Measurements from ENCODE around the gene CARS2.

The CARS2 gene

DNA sequence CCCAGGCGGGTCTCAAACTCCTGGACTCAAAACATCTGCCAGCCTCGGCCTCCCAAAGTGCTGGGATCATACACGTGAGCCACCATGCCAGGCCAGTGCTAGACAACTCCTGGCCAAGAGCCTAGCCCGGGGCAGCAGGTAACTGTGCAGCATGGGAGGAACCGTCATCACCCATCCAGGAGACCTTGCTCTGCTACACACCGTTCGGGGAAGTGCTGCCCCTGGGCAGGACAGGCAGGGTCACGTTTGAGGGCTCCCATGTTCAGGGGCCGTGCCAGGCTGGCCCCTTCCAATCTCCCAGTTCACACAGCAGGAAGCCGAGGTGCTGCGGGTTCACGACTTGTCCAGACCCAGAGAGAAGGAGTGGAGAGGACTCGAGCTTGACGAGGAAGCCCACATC is 55.5 kb downstream of the CARS2 start:
- Mint-ChIP-seq H3K9me3 (no peaks in the 10 kb centered on the region), H3K36me3 (ENCODE audit: insufficient read depth) (peaks cover 14% of the 10 kb centered on the region), H3K4me1 (ENCODE audit: low read depth in 2 of 2) (peaks cover 4 to 5% of the 10 kb centered on the region in 2 donors), H3K27ac (peak overlapping the region in 1 of 2 donors; percentile 32), H3K4me3 (no peak overlapping the region), H3K27me3 (no peaks in the 10 kb centered on the region)
- DNase-seq (no peak), ATAC-seq (replicated peaks) (no peak)

DNA sequence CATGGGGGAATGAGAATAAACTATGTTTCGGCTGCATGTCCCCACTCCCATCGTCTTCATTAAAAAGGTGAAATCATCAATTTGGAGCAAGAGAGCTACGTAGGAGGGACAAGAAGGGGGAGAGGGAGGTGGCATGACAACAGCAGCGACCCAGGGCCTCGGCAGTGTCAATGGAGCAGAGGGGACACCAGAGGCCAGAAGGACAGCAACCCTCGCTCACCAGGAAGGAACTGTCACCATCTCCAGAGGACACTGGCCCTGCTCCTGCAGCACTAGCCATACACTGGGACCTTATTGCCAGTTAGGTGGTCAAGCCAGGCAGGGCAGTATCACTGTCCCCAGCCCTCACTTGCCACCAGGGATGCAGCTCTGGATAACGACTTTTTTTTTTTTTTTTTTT is 56.4 kb downstream of the CARS2 start:
- no peak overlapping the region for H3K4me3 Mint-ChIP-seq

DNA sequence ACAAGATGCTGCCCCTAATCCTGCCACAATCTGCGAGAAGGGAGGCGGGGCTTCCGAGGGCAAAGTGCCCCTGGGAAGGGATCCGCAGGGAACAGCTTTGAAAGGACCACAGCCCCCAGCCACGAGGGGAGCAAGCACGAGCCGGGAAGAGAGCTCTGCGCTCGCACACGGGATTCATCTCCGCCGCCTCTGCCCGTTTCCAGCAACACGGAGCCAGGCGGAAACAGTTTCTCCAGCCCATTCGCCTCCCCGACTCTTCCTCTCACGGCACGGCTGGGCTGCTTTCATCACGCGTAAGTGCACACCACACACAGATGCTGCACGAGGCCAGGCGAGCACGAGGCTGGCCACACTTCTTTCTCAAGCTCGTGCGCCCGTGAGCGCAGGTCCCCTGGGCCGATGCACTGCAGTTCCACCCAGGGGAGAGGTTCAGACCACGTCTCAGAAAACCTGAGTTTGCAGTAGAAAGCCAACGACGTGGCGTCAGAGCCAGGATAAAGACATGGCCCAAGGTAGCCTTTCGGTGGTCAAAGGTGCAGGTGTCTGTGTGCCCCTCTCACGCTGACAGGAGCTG is 57.0 kb downstream of the CARS2 start:
- Mint-ChIP-seq H3K9me3 (no peaks in the 10 kb centered on the region), H3K27ac (peak overlapping the region in 1 of 2 donors; percentile 32), H3K4me1 (ENCODE audit: low read depth in 2 of 2) (peaks cover 4 to 5% of the 10 kb centered on the region in 2 donors), H3K27me3 (no peaks in the 10 kb centered on the region), H3K36me3 (ENCODE audit: insufficient read depth) (peaks cover 16% of the 10 kb centered on the region), H3K4me3 (no peak overlapping the region)
- ATAC-seq (replicated peaks) (no peak), DNase-seq (no peak)

More for the DNA sequence above, 56.4 kb downstream of the CARS2 start:
- Mint-ChIP-seq H3K4me1 (ENCODE audit: low read depth in 2 of 2) (peaks cover 4 to 5% of the 10 kb centered on the region in 2 donors), H3K36me3 (ENCODE audit: insufficient read depth) (peaks cover 13% of the 10 kb centered on the region), H3K27me3 (no peaks in the 10 kb centered on the region), H3K27ac (peak overlapping the region in 1 of 2 donors; percentile 32), H3K9me3 (no peaks in the 10 kb centered on the region)
- no peak for DNase-seq
- ATAC-seq (replicated peaks) = no peak

DNA sequence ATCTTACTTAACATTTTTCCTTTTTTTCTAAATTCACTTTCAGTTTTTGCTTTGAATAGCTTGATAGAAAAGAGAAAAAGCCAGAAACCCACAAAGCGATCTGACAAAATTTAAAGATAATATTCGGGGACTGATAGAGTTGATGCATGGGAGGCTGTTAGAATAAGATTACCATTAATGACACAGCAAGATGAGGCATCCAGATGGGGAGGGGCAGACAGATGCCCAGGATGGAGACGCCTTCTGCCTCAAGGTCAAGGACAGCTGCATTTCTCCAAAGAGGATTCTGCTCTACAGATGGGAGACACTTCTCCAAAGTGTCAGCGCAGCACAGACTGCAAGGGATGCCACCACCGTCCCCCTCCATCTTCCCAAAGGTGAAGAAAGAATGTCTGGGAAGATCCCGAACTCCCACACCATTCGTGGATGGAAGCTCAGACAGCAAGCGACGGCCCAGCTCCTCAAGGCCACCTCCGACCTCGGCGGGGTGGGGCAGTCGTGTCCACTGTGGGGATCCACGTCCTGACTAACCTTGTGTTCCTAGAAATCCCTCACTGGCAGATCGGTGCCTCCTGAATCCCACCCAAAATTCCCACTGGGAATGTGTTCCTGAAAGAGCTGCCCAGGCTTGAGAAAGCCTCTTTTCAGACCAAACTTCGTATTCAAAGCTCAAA is 57.6 kb downstream of the CARS2 start:
- DNase-seq = no peak
- Mint-ChIP-seq H3K4me1 (ENCODE audit: low read depth in 2 of 2) (peaks cover 4 to 5% of the 10 kb centered on the region in 2 donors), H3K36me3 (ENCODE audit: insufficient read depth) (peaks cover 14% of the 10 kb centered on the region)

DNA sequence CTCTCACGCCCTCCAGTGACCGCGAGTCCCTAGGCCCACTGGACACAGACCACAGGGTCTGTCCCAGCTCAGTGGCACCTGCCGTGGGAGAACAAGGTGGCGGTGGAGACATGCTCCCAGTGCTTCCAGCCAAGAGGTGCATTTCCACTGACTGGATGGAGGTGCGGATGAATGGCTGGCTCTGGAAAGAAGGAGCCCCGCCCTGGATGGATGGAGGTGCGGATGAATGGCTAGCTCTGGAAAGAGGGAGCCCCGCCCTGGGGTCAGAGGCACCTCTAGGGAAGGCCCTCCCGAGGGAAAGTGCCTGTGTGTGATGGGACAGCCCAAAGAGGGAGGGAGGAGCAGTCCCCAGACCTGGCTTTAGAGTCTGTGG is 58.6 kb downstream of the CARS2 start:
- peaks cover 4 to 5% of the 10 kb centered on the region in 2 donors for H3K4me1 Mint-ChIP-seq (ENCODE audit: low read depth in 2 of 2)
- ATAC-seq (replicated peaks) = no peak
- H3K27me3 Mint-ChIP-seq = no peaks in the 10 kb centered on the region
- no peaks in the 10 kb centered on the region for H3K9me3 Mint-ChIP-seq
- peaks cover 20% of the 10 kb centered on the region for H3K36me3 Mint-ChIP-seq (ENCODE audit: insufficient read depth)
- no peak overlapping the region for H3K27ac Mint-ChIP-seq
- no peak overlapping the region for H3K4me3 Mint-ChIP-seq
- DNase-seq = no peak

More for the DNA sequence above, 57.6 kb downstream of the CARS2 start:
- no peak overlapping the region for H3K4me3 Mint-ChIP-seq
- H3K27me3 Mint-ChIP-seq = no peaks in the 10 kb centered on the region
- peak overlapping the region in 1 of 2 donors; percentile 53 for H3K27ac Mint-ChIP-seq
- no peak for ATAC-seq (replicated peaks)
- no peaks in the 10 kb centered on the region for H3K9me3 Mint-ChIP-seq

DNA sequence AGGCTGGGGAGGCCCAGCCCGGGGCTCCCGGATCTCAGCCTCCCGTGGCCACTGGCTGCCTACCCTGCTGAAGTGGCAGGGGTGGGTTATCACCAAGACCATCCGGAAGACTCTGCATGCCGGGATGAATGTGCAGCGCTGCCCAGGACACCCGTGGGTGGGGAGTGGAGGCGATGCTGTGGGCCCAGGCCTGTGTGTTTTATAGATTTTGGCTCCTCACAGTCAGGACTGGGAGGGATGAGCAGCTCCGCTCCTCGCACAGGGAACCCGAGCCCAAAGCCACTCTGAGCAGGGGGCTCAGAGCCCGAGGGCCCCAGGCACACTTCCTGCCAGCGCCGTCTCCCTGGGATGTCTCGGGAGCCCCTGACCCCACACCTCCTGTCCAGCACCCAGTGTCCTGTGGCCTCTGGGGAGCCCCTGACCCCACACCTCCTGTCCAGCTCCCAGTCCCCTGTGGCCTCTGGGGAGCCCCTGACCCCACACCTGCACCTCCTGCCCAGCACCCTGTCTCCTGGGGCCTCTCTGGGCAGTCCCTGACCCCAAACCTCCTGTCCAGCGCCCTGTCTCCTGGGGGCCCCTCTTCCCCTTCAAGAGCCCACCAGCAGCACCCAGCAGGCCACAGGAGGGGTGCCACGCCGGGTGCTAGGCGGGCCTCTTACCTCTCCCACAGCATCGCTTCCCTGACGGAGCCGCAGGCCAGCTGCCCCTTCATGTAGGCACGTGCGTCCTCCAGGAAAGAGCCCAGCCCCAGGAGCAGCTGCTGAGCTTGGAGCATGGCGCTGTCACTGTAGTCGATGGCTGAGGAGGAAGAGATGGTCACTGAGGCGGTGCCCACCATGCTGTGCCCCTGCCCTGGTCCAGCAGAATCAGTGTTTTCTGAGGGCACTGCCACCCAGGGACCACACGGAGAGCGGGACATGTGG is 59.2 kb downstream of the CARS2 start:
- Mint-ChIP-seq H3K9me3 (no peaks in the 10 kb centered on the region), H3K36me3 (ENCODE audit: insufficient read depth) (peaks cover 20% of the 10 kb centered on the region), H3K4me3 (no peak overlapping the region), H3K27ac (peak overlapping the region in 1 of 2 donors; percentile 49), H3K27me3 (no peaks in the 10 kb centered on the region), H3K4me1 (ENCODE audit: low read depth in 2 of 2) (peaks cover 4 to 5% of the 10 kb centered on the region in 2 donors)
- no peak for ATAC-seq (replicated peaks)
- no peak for DNase-seq

DNA sequence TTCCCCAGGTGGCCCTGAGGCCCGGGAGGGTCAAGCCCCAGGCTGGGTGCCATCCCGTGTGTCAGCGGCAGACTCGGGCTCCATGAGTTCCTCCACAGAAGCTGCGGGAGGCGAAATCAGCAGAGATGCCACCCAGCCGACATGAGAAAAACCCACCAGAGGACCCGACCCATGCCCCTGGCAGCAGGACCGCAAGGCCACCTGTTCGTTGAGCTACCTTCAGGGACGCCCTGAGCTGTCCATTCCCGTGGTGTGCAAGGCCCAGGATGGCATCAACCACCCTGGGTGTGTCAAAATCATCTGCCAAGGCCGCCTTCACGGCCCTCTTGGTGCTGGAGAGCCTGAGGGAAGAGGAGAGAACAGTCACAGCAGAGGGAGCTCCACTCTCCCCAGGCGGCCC is 60.2 kb downstream of the CARS2 start:
- Mint-ChIP-seq H3K27ac (no peak overlapping the region), H3K27me3 (no peaks in the 10 kb centered on the region), H3K4me3 (no peak overlapping the region), H3K36me3 (ENCODE audit: insufficient read depth) (peaks cover 20% of the 10 kb centered on the region), H3K4me1 (ENCODE audit: low read depth in 2 of 2) (peaks cover 4 to 5% of the 10 kb centered on the region in 2 donors), H3K9me3 (no peaks in the 10 kb centered on the region)
- DNase-seq (no peak), ATAC-seq (replicated peaks) (no peak)

DNA sequence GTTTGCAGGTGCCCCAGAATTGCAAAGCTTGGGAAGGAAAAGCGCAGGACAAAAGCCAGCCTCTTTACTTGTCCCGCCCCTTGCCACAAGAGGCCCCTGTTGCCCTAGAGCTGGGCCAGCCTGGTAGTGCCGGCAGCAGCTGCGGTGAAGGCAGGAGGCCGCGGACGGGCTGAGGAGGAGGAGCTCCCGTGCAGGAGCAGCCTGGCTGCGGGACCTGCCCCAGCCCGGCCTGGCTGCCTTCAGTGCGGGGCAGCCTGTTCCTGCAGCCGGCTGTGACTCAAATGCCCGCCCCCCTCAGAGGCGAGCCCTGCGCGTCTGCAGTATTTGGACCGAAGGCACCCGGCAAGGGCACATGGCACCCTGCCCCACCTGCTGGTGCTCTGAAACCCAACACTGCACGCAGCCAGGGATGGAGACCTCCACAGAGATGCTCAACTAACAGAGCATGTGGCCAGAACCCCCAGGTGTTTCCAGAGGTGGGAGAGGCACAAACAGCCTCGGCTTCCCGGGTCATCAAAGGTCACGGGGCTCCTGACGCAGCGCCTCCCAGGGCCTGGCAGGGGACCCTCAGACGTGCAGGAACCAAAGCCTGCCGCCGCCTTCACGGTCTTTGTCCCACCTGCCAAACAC is 60.9 kb downstream of the CARS2 start:
- Mint-ChIP-seq H3K36me3 (ENCODE audit: insufficient read depth) (peaks cover 19% of the 10 kb centered on the region), H3K27ac (peak overlapping the region in 1 of 2 donors; percentile 38), H3K27me3 (no peaks in the 10 kb centered on the region), H3K4me3 (no peak overlapping the region), H3K4me1 (ENCODE audit: low read depth in 2 of 2) (peaks cover 3 to 4% of the 10 kb centered on the region in 2 donors), H3K9me3 (no peaks in the 10 kb centered on the region)
- DNase-seq (peak in 2 of 3 experiments; percentile 40 to 42), ATAC-seq (replicated peaks) (peak; percentile 95)

DNA sequence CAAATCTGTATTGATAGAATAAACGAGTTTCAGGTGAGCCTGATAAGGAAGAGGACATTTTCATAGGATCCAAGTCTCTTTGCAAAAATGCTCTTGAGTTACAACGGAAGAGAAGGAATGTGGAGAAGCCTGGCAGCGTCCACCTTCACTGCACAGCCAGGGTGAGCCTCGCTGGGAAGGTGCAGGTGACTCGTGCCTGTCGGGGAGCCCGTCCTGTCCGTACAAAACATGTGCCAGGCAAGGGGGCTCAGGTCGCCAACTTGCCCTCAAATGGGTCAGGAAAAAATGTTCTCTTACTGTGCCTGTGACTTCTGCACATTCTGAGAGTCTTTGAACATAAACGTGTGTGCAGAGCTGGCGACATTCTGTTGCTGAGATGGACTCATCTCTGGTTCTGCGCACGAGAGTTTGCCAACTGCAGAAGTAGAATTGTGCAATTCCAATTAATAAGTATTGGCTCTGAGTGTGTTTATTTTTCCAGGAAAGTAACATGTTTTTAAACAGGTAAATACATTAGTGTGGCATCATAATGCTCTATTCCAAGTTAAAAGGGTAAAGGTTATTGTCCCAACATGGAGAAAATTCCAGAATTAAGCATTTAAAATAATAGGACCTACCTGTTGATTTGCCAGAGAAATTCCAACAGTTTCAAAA is 62.0 kb downstream of the CARS2 start:
- Mint-ChIP-seq H3K27ac (no peak overlapping the region), H3K27me3 (no peaks in the 10 kb centered on the region), H3K36me3 (ENCODE audit: insufficient read depth) (peaks cover 17% of the 10 kb centered on the region), H3K4me3 (no peak overlapping the region), H3K9me3 (no peaks in the 10 kb centered on the region), H3K4me1 (ENCODE audit: low read depth in 2 of 2) (peaks cover 0 to 4% of the 10 kb centered on the region in 2 donors)
- ATAC-seq (replicated peaks) (no peak), DNase-seq (no peak)

DNA sequence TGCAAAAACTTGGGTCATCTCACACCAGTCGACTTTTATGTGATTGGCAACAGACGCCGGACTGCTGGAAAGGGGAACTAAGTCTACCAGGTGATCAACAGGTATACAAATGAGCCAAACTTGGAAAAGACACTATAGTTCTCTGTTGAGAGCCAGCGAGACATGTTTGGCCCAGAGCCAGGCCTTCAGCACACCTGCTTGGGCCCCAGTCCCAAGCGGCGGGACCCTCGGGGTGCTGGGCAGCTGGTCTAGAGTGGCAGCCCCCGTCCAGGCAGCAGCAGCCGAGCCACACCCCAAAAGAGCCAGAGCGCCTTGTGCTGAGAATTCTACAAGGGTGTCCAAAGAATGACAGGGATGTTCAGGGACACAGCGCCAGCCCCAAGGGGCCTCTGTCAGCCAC is 62.6 kb downstream of the CARS2 start:
- Mint-ChIP-seq H3K36me3 (ENCODE audit: insufficient read depth) (peaks cover 20% of the 10 kb centered on the region), H3K27ac (no peak overlapping the region), H3K9me3 (no peaks in the 10 kb centered on the region), H3K27me3 (no peaks in the 10 kb centered on the region), H3K4me3 (no peak overlapping the region), H3K4me1 (ENCODE audit: low read depth in 2 of 2) (peaks cover 0 to 4% of the 10 kb centered on the region in 2 donors)
- DNase-seq (no peak), ATAC-seq (replicated peaks) (no peak)

DNA sequence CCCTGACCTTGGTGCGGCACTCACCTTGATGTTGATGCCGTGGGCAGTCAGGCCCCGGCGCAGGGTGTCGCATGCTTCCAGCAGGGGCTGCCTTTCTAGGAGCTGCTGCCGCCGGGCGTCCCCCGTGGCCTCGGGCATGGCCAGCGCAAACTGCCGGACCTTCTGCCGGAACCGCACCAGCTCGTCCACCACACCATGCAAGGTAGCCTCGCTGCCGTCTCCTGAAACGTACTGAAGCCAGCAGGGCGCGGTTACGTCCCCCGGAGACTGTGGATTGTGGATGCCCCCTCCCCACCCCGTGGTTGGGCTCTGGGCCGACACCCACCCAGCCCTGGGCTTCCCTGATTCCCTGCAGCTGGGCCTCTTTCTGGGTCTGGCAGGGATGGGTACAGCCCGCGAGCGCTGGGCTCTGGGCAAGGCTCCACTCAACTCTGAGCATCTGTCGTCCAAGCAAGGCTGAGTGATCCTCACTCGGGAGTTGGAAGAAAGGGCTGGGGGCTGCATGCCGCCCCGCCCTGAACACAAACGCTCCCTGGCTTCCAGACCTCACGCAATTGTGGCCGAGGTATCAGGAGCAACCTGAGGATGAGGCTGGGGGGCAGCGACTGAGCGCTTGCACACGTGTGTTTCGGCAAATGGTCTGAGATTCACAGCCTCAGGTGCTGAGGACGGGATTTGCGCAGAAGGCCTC is 63.5 kb downstream of the CARS2 start:
- no peak for DNase-seq
- H3K9me3 Mint-ChIP-seq = no peaks in the 10 kb centered on the region
- H3K27ac Mint-ChIP-seq = no peak overlapping the region
- H3K4me3 Mint-ChIP-seq = no peak overlapping the region
- ATAC-seq (replicated peaks) = no peak
- H3K4me1 Mint-ChIP-seq (ENCODE audit: low read depth in 2 of 2) = peaks cover 0 to 4% of the 10 kb centered on the region in 2 donors
- no peaks in the 10 kb centered on the region for H3K27me3 Mint-ChIP-seq
- H3K36me3 Mint-ChIP-seq (ENCODE audit: insufficient read depth) = peaks cover 26% of the 10 kb centered on the region
